PC-9 (cell line): ENCODE results near the gene SMIM21. TPM values are rescaled to one million over a fixed set of nuclear protein-coding genes. Genes with fewer than 3 reads are reported as not detected.

Experiments used
- BruUV-seq: library from RNA; stranded (reverse); fragments of 400-500 nt; replicated peaks from 2 replicates; lab custom pipeline; 2021; lab: Mats Ljungman, UMichigan
- CTCF ChIA-PET: fragments of 300-600 bp; sonication (Branson Sonifier 250); formaldehyde crosslinking; loops from one replicate; lab custom pipeline; 2022; ENCODE audit warnings: antibody characterized with exemption; lab: Charles Lee
- POLR2A ChIA-PET: fragments of 300-600 bp; sonication (Branson Sonifier 250); formaldehyde crosslinking; loops from one replicate; lab custom pipeline; 2022; ENCODE audit warnings: antibody characterized with exemption; ENCODE audit not compliant: unreplicated experiment; lab: Charles Lee
- DNase-seq, 2 experiments: peaks; one replicate each; pipeline versions ENCODE4 v3.0.0 to v3.0.0-alpha.2; 2015 to 2022; ENCODE audit warnings: mixed read lengths in 1 of 2
- H2AFZ ChIP-seq: fragments of 200-600 bp; sonication (generic); 2 replicates; pipeline ENCODE4 v1.8.1; 2017; ENCODE audit warnings: antibody characterized with exemption
- H3F3A ChIP-seq: fragments of 200-600 bp; sonication (generic); 2 replicates; pipeline ENCODE4 v1.8.1; 2017; ENCODE audit warnings: antibody characterized with exemption, mild to moderate bottlenecking, low read depth; ENCODE audit not compliant: insufficient read depth
- H3K27ac ChIP-seq: fragments of 200-600 bp; sonication (generic); 2 replicates; pipeline ENCODE4 v1.6.1; 2016; ENCODE audit warnings: mixed run types
- H3K27me3 ChIP-seq: fragments of 200-600 bp; sonication (generic); 2 replicates; pipeline ENCODE4 v1.6.1; 2016; ENCODE audit warnings: low read depth, mixed run types; ENCODE audit not compliant: insufficient read depth
- H3K36me3 ChIP-seq: fragments of 200-600 bp; sonication (generic); 2 replicates; pipeline ENCODE4 v1.6.1; 2016; ENCODE audit warnings: low read depth, mixed run types
- H3K4me1 ChIP-seq: fragments of 200-600 bp; sonication (generic); replicated peaks from 2 replicates; pipeline ENCODE4 v1.6.1; 2016; ENCODE audit warnings: mixed run types; ENCODE audit not compliant: insufficient read depth
- H3K4me2 ChIP-seq: fragments of 200-600 bp; sonication (generic); 2 replicates; pipeline ENCODE4 v1.6.1; 2017; ENCODE audit warnings: mixed run types
- H3K4me3 ChIP-seq: fragments of 200-600 bp; sonication (generic); 2 replicates; pipeline ENCODE4 v1.6.1; 2016; ENCODE audit warnings: mixed run types
- H3K79me2 ChIP-seq: fragments of 200-600 bp; sonication (generic); 2 replicates; pipeline ENCODE4 v1.6.1; 2017; ENCODE audit warnings: low read depth, mixed run types
- H3K9me2 ChIP-seq: fragments of 200-600 bp; sonication (generic); 2 replicates; pipeline ENCODE4 v1.8.1; 2017; ENCODE audit warnings: mild to moderate bottlenecking; ENCODE audit not compliant: insufficient read depth
- H3K9me3 ChIP-seq: fragments of 200-600 bp; sonication (generic); 2 replicates; pipeline ENCODE4 v1.8.1; 2016; ENCODE audit warnings: low read depth; ENCODE audit not compliant: insufficient read depth
- H4K20me1 ChIP-seq: fragments of 200-600 bp; sonication (generic); 2 replicates; pipeline ENCODE4 v1.8.1; 2017; ENCODE audit not compliant: insufficient read depth
- EZH2 ChIP-seq: fragments of 200-600 bp; sonication (generic); IDR thresholded peaks from 2 replicates; pipeline ENCODE4 v1.8.0; 2017; ENCODE audit warnings: antibody characterized with exemption, low read depth
- intact Hi-C: fragments of 100-400 bp; cut with micrococcal nuclease; formaldehyde crosslinking; loops from one replicate; pipeline ENCODE4 v1.10.0; 2022; ENCODE audit not compliant: unreplicated experiment
- total RNA-seq: library from RNA; stranded (reverse); gene quantifications from 2 replicates; pipeline ENCODE4 v1.2.3, GENCODE V29; 2021
- TF ChIP-seq, protein P1 (sequence below): fragments of 200-600 bp; sonication (generic); conservative IDR thresholded peaks from 2 replicates; pipeline ENCODE4 v1.6.1; 2017; ENCODE audit warnings: mixed run types, antibody characterized with exemption, mild to moderate bottlenecking, moderate library complexity

SMIM21 gene
- total RNA-seq, 1 experiment from 2014 or later, result not detected

- Histone ChIP-seq H3F3A (no peaks in the 10 kb centered on the region), H3K27ac (no peak overlapping the region), H3K4me2 (no peak overlapping the region), H3K36me3 (no peaks in the 10 kb centered on the region), H2AFZ (no peak overlapping the region), H3K79me2 (no peaks in the 10 kb centered on the region), H3K4me1 (no peaks in the 10 kb centered on the region), H3K9me2 (no peaks in the 10 kb centered on the region), H3K27me3 (peaks cover 95% of the 10 kb centered on the region), H4K20me1 (no peaks in the 10 kb centered on the region), H3K9me3 (no peaks in the 10 kb centered on the region), H3K4me3 (no peak overlapping the region)
- POLR2A ChIA-PET, result no interaction called here
- intact Hi-C loops, result no loop called here
- CTCF ChIA-PET, result no interaction called here
- TF ChIP-seq, protein P1, sequence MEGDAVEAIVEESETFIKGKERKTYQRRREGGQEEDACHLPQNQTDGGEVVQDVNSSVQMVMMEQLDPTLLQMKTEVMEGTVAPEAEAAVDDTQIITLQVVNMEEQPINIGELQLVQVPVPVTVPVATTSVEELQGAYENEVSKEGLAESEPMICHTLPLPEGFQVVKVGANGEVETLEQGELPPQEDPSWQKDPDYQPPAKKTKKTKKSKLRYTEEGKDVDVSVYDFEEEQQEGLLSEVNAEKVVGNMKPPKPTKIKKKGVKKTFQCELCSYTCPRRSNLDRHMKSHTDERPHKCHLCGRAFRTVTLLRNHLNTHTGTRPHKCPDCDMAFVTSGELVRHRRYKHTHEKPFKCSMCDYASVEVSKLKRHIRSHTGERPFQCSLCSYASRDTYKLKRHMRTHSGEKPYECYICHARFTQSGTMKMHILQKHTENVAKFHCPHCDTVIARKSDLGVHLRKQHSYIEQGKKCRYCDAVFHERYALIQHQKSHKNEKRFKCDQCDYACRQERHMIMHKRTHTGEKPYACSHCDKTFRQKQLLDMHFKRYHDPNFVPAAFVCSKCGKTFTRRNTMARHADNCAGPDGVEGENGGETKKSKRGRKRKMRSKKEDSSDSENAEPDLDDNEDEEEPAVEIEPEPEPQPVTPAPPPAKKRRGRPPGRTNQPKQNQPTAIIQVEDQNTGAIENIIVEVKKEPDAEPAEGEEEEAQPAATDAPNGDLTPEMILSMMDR, result no peak
- TF ChIP-seq EZH2, result no peak
- DNase-seq, result no peak
- BruUV-seq, result no TSS peak
Measured at GRCh38 chr18:75362435-75362834, 65.1 kb downstream of the SMIM21 start.

DNA sequence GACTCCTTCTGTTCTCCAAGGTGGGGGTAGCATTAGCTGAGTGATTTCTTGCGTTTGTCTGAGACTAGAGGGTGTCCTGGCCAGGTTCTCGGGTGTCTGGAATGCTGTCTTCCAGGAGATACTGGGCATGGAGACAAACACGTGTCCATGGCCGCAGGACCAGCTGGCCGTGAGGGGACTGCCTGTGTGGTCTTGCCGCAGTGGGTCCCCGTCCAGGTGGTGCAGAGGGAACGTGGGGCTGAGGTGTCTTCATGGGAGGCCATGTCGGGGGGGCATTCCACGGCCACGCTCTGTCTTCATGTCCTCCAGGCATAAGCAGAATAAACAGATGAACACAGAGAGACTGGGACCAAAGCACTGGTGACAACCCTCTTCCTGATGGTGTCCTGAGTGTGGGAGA, 66.6 kb downstream of the SMIM21 start:
- Histone ChIP-seq H3K4me3 (no peak overlapping the region), H3K27ac (no peak overlapping the region), H3K4me1 (no peaks in the 10 kb centered on the region), H3F3A (no peaks in the 10 kb centered on the region), H4K20me1 (no peaks in the 10 kb centered on the region), H3K9me3 (no peaks in the 10 kb centered on the region), H3K4me2 (no peak overlapping the region), H3K36me3 (no peaks in the 10 kb centered on the region), H3K27me3 (peaks cover 90% of the 10 kb centered on the region), H3K79me2 (no peaks in the 10 kb centered on the region), H2AFZ (no peak overlapping the region), H3K9me2 (0 out of 2 replicates have a peak, but pooled peaks cover 5% of the 10 kb centered on the region)
- TF ChIP-seq, protein P1, result no peak
- TF ChIP-seq EZH2, result no peak
- no TSS peak for BruUV-seq
- intact Hi-C loops, result no loop called here
- ChIA-PET POLR2A (no interaction called here), CTCF (no interaction called here)
- no peak for DNase-seq

- Histone ChIP-seq H4K20me1 (no peaks in the 10 kb centered on the region), H3K79me2 (no peaks in the 10 kb centered on the region), H3K4me1 (no peaks in the 10 kb centered on the region), H3K4me3 (no peak overlapping the region), H3K27ac (no peak overlapping the region), H3K9me3 (no peaks in the 10 kb centered on the region), H2AFZ (no peak overlapping the region; the same call in 1 of the 2 replicates), H3F3A (no peaks in the 10 kb centered on the region), H3K9me2 (0 out of 2 replicates have a peak, but pooled peaks cover 5% of the 10 kb centered on the region), H3K27me3 (peaks cover 82% of the 10 kb centered on the region), H3K36me3 (no peaks in the 10 kb centered on the region), H3K4me2 (no peak overlapping the region)
- TF ChIP-seq, protein P1, result no peak
- TF ChIP-seq EZH2, result no peak
- no TSS peak for BruUV-seq
- intact Hi-C loops, result no loop called here
- no peak for DNase-seq
- ChIA-PET CTCF (no interaction called here), POLR2A (no interaction called here)
Measured at GRCh38 chr18:75360215-75360614, 67.3 kb downstream of the SMIM21 start.

Other genes with a start within 250 kb of the SMIM21 start
- 36.6 and 38.4 TPM in 2 replicates for gene PTGR3, start 218.6 kb downstream of the SMIM21 start, total RNA-seq
- 6.5 and 7.4 TPM in 2 replicates for gene TSHZ1, start 216.9 kb downstream of the SMIM21 start, total RNA-seq